HepG2 (cell line): Measurements from ENCODE around the gene PA2G4. TPM values are rescaled to one million over a fixed set of nuclear protein-coding genes. Genes with fewer than 3 reads are reported as not detected.

Experiments used
- FLYWCH1 ChIP-seq: sonication (generic); formaldehyde crosslinking; IDR thresholded peaks from 2 replicates; pipeline ENCODE4 v1.8.1; 2023; ENCODE audit warnings: mild to moderate bottlenecking, missing genetic modification reagents
- HMG20A ChIP-seq: IDR thresholded peaks from 2 replicates; pipeline ENCODE4 v1.6.1; 2016; ENCODE audit warnings: borderline replicate concordance
- HMGXB3 ChIP-seq: sonication (generic); formaldehyde crosslinking; IDR thresholded peaks from 2 replicates; pipeline ENCODE4 v1.4.0; 2020; ENCODE audit warnings: missing genetic modification reagents, borderline replicate concordance
- MAFF ChIP-seq: IDR thresholded peaks from 2 replicates; pipeline ENCODE4 v1.6.1; 2011; ENCODE audit warnings: low read depth, low read length, improper control_type of control experiment
- ZBTB40 ChIP-seq, 2 experiments: fragments of 450-650 bp in 1 of 2; sonication (generic) in 1 of 2; formaldehyde crosslinking in 1 of 2; IDR thresholded peaks; 2 replicates each; pipeline versions ENCODE4 v1.6.1 to v1.8.0; 2016 to 2022; ENCODE audit warnings: antibody characterized with exemption in 1 of 2, mild to moderate bottlenecking in 1 of 2, missing genetic modification reagents in 1 of 2
- ZNF513 ChIP-seq: sonication (generic); formaldehyde crosslinking; conservative IDR thresholded peaks from 2 replicates; pipeline ENCODE4 v1.5.0; 2020; ENCODE audit warnings: missing genetic modification reagents
- ZNF570 ChIP-seq: sonication (generic); formaldehyde crosslinking; IDR thresholded peaks from 2 replicates; pipeline ENCODE4 v1.4.0; 2020; ENCODE audit warnings: mild to moderate bottlenecking, missing genetic modification reagents, borderline replicate concordance
- ZNF639 ChIP-seq: conservative IDR thresholded peaks from 2 replicates; pipeline ENCODE4 v1.6.1; 2018; ENCODE audit warnings: missing genetic modification reagents
- ZNF740 ChIP-seq: sonication (generic); formaldehyde crosslinking; IDR thresholded peaks from 2 replicates; pipeline ENCODE4 v1.4.0; 2020; ENCODE audit warnings: missing genetic modification reagents
- polyA plus RNA-seq, 8 experiments: library from polyadenylated mRNA; depleted of rRNA in 3 of 8; stranded (reverse) in 7 of 8; unstranded in 1 of 8; fragments of >200 nt; fragmentation: Illumina TruSeq in 4 of 8; extraction: Trizol in 4 of 8; gene quantifications; 2 replicates each; pipeline versions ENCODE4 v1.2.1 to v1.2.3, GENCODE V29; 2011 to 2016; ENCODE audit warnings: low read depth in 4 of 8, missing spikeins in 1 of 8, mixed read lengths in 1 of 8; ENCODE audit not compliant: insufficient read depth in 1 of 8
- total RNA-seq, 5 experiments: library from RNA; depleted of rRNA; stranded (reverse); fragments of >200 nt; fragmentation: Illumina TruSeq; extraction: Trizol; gene quantifications; 2 replicates each; pipeline ENCODE4 v1.2.3, GENCODE V29; 2016; ENCODE audit warnings: low read depth in 1 of 5

Gene PA2G4
- total and polyA plus RNA-seq, 2 of the 13 experiments (the other 11 are each of a cell fraction or from before 2014, with no cell fraction given), result 147 to 240 TPM

GRCh38 chr12:56081393-56082347 lies 22.7 kb upstream of the PA2G4 start (continued):
- TF ChIP-seq ZNF740 (CRISPR knock-in tag) (no peak; the same call in 1 of the 2 replicates), ZBTB40 (IDR thresholded peaks at IDR 0.05) (no peak), ZBTB40 (CRISPR knock-in tag; IDR thresholded peaks at IDR 0.05) (peak; percentile 88; the same call in 1 of the 2 replicates), HMG20A (CRISPR knock-in tag) (peak; percentile 93), ZNF513 (CRISPR knock-in tag) (no peak), ZNF570 (CRISPR knock-in tag) (no peak), MAFF (peak; percentile 46; the same call in 1 of the 2 replicates), FLYWCH1 (CRISPR knock-in tag) (no peak), ZNF639 (CRISPR knock-in tag) (peak; percentile 90; the same call in 1 of the 2 replicates), HMGXB3 (CRISPR knock-in tag) (peak; percentile 84; the same call in 1 of the 2 replicates)
